NCI-H2227 treated with DMSO at 0.1 percent for 48 hours (cell line): ENCODE data around the gene DMPK.
A peak's percentile ranks its signal among the peaks of the same experiment; 100 is the strongest.
"Not testable (repeated sequence)": the region's sequence is repeated elsewhere in the genome, so short reads cannot be mapped to it uniquely, and the experiment has no call there.

Experiments used
- DNase-seq: peaks from one replicate; lab custom pipeline; 2025; lab: John Stamatoyannopoulos, UW

Gene DMPK

DNA sequence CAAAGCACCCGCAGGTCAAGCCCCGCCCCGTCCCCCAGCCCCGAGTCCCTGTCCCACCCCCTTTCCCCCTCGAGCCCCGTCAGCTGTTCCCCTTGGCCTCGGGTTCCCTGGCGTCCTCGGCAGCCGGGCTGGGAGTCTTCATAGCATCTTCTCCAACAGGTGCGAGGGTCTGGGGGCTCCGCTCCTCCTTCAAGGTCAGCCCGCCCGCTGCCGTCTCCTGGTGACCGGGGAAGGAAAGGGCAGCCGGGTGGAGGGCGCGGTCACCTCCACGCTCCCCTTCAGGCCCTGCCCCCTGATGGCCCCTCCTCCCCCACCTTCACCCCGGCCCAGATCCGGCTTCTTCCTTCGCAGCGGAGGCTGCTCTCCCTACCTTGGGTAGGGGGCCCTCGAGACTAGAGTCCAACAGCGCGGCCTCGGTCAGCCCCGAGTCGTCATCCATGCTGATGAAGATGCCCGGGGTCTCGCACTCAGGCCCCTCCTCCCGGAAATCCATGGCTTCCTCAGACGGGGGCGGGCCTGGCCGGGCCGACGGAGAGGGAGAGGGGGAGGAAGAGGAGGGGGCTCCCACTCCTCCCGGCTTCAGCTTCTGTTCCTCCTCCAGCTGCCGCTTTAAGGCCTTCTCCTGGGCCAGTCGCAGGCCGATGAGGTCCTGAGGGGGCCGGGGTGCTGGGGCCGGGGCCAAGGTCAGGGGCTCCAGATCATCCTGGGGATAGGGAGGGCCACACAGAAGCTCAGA lies 33.4 kb upstream of the DMPK start:
- DNase-seq, result no peak

DNA sequence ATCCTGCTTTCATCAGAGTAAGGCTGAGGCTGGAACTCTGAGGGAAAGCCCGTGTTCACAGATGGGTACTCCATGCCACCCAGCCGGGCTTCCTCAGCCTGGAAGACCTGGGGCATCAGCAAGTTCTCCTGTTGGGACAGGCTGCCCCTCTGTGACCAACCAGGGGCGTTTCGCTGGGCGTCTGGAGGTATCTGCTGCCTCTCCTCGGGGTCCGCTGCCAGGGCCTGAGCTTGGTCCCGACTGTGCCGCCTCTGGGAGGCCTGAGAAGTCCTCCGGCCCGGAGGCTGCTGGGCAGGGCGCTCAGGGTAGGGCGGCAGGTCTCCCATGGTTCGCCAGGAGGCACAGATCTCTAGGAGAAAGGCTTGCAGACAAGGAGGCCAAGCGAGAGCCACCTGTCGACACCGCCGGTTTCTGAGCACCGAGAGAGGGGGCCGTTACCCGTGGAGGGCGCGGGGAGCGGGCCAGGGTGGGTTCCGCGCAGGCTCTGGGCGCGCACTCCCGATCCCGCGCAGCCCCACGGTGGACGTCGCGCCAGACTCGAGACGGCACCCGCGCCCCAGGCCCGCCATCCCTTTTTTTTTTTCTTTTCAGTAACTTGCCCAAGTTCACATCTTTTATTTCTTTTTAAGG lies 32.7 kb upstream of the DMPK start, which contains the start of gene RSPH6A:
TSS of gene RSPH6A (minus strand) at position 458 of the 630 bp plus-strand sequence. CDS start at position 326, 132 bp downstream.
- no peak for DNase-seq

DNA sequence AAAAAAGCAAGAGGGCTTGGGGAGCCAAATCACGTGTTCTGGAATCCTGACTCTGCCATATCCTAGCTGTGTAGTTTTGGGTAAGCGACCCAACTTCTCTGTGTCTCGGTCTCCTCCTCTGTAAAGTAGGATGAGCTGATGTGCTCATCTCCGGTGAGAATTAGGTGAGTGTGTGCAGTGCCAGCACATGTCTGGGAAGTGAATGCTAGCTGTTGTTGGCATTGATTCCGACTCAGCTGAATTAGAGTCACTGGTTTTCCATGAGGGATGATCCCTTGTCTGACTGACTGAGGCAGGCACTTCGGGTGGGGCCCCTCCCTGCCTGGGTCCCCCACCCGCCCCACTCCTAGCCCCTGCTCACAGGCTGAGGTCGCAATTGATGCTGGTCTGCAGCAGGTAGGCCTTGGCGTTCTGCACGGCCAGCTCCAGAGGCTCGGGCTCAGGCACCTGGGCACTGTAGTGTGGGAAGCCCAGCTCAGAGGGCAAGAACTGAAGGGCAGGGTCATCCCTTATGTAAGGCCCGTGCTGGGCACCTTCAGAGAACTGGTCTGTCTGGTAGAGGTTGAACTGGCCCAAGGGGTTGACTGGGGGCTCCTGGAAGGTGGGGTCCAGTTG lies 32.0 kb upstream of the DMPK start:
- DNase-seq, result no peak

DNA sequence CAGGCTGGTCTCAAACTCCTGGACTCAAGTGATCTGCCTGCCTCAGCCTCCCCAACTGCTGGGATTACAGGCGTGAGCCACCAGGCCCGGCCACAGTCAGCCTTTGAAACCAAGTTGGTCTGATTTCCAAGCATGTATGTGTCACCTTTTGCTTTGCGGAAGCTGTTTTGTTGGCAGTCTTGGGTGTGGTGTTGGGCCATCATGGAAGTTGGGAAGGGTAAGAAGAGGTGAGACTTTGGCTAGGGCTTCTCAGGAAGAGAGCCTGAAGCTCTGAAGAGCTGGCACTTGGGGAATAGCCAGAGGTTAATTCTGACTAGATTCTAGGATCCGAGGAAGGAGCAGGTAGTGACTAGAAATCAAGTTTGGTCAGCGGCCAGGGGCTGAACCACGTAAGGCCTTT lies 30.0 kb upstream of the DMPK start:
- no peak for DNase-seq

GRCh38 chr19:45809643-45810159 lies 27.4 kb upstream of the DMPK start:
- DNase-seq, result no peak

DNA sequence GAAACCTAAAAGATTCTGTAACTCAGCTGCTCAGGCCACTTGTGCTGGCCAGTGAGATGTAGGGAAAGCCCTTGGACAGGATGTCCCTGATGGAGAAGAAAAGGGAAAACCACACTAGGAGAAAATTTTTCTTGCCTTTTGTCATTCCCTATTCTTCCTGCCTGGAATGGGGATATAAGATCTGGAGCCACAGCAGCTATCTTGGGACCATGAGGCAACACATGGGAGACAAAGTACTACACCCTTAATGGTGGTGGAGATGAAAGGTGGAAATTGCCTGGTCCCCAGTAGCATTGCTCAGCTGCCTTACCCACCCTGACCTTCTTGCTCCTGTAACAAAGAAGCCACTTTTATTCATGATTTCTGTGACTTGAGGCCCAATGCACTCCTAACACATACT lies 23.4 kb upstream of the DMPK start:
- DNase-seq, result no peak

GRCh38 chr19:45804959-45805230 lies 22.6 kb upstream of the DMPK start:
- no peak for DNase-seq

DNA sequence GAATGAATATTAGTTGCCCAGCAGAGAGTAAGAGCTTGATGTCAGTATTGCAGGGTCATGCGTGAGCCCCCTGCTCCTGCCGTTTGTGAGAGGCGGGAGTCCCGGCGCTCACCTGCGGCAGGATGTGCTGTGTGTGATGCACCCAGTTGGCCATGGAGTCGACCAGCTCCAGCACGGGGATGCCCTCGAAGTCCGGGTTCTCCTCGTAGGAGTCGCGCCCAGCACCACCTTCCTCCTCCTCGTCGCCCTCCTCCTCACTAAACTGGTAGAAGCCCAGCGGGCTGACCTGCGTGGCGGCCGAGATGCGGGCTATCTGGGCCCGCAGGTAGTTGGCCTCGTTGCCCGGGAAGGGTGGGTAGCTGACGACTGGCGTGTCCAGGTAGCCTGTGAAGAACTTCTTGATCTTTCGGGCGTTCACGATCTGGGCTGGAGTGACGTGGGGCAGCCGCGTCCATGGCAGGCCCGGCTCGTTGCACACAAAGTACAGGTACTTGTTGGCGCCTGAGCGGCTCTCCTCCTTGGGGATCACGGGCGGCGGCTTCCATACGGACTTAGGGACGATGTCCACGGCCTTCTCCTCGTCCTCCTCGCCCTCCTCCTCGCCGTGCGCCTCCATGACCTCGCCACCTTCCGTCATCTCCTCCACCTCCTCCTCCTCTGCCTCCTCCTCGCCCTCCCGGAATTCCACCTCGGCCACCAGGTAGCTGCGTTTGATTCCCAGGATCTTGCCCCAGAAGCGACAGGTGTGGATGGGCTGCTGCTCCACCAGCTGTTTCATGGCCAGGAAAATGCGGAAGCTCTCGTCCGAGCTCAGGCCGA lies 22.1 kb upstream of the DMPK start:
- DNase-seq, result no peak

- no peak for DNase-seq
Measured at GRCh38 chr19:45801603-45802175, 19.4 kb upstream of the DMPK start.

GRCh38 chr19:45800070-45800553 lies 17.8 kb upstream of the DMPK start:
- no peak for DNase-seq

GRCh38 chr19:45799541-45799940 lies 17.3 kb upstream of the DMPK start:
- not testable (repeated sequence) for DNase-seq

DNA sequence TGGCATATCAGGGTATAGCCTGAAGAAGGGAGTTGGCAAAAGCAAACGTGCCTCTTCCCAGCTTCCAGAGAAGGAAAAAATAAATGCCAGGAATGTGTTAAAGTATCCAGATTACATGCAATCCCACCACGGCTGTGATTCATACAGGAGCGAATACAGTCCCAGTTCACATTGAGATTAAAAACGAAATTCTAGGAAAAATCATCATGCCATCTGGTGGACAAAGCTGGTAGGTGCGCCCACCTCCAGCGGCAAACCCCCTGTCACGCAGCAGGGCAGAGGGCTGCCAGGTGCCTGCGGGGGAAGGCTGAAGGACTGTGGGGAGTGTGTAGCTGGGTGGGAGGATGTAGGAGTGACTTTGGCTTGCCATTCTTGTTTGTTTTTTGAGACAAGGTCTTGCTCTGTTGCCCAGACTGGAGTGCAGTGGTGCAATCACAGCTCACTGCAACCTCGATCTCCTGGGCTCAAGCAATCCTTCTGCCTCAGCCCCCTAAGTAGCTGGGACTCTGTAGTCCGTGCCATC lies 16.8 kb upstream of the DMPK start:
- DNase-seq, result peak; percentile 20

- no peak for DNase-seq
Measured at GRCh38 chr19:45794627-45795026, 12.3 kb upstream of the DMPK start.

GRCh38 chr19:45793876-45794275 lies 11.6 kb upstream of the DMPK start:
- no peak for DNase-seq

GRCh38 chr19:45793178-45793564 lies 10.9 kb upstream of the DMPK start:
- DNase-seq, result no peak

DNA sequence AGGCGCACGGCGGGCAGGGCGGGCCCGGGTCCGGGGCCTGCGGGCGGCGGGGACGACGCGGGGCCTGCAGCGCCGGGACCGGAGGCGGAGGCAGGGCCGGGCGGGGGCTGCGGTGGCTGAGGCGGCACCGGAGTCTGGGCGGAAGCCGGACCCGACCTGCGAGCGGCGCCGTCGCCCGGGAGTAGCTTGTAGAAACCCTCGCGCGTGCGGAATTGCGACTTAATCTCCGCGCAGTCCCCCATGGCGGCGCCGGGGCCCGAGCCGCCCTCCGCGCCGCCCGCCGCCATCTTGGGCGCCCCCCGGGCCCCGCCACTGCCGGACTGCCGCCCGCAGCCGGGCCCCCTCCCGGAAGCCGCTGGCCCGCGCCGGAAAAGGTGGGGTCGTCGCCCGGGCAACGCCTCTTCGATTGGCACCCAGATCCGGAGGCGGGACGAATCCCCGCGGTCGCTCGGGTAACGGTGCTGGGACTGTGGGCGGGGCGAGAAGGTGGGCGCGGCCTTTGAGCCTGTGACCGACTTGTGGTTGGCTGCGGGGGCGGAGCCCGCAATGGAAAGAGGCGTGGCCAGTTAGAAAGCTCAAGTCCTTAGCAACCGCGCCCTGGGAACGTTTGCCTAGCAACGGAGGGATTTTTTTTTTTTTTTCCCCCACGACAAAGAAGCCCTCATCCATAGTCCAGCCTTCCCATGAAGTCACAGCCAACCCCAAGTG lies 10.3 kb upstream of the DMPK start, which contains the start of gene DMWD:
TSS of gene DMWD (minus strand) at position 376 of the 708 bp plus-strand sequence. CDS start at position 287, 89 bp downstream.
- peak; percentile 98 for DNase-seq

GRCh38 chr19:45791744-45792469 lies 9.6 kb upstream of the DMPK start:
- DNase-seq, result no peak

- DNase-seq, result no peak
Measured at GRCh38 chr19:45790942-45791341, 8.7 kb upstream of the DMPK start.

GRCh38 chr19:45789035-45789786 lies 6.9 kb upstream of the DMPK start:
- no peak for DNase-seq

- no peak for DNase-seq
Measured at GRCh38 chr19:45786533-45786894, 4.2 kb upstream of the DMPK start.
